IPS DF 4.7 (cell line): Measurements from ENCODE around the gene CIDEA.

ENCODE experiments used
- DNase-seq: peaks from one replicate; pipeline ENCODE4 v3.0.0-alpha.2; 2013; ENCODE audit warnings: low spot score; ENCODE audit errors: extremely low read depth

Gene CIDEA

DNA sequence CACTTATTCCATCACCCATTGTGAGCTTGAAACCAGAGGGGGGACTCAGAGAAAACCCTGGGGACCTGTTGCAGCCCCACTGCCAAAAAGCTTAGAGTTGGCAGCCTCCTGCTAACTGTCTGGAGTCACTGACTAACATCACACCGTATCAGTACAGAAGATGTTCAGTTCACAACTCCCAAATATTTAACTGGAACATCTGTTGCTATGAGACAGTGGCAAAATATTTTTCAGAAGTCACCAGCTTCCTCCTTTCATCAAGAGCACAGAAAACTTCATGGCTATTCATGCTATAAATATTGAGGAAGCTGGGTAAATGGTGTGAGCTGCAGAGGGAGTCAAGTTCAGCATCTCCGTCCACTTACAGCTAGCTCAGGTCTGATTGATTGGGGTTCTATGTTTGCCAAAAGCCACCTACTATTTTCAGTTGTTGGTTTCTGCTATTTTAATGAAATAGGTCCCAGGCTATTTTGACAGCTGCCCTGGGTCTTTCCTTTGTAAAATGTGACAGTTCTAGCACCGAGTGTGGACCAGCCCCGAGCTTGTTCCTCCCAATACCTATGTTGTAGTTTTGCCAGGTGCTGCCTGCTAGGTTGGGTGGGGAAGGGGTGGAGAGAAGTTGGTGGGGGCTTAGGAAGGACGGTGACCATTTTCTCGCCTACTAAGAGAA, 63.6 kb downstream of the CIDEA start:
- no peak for DNase-seq

DNA sequence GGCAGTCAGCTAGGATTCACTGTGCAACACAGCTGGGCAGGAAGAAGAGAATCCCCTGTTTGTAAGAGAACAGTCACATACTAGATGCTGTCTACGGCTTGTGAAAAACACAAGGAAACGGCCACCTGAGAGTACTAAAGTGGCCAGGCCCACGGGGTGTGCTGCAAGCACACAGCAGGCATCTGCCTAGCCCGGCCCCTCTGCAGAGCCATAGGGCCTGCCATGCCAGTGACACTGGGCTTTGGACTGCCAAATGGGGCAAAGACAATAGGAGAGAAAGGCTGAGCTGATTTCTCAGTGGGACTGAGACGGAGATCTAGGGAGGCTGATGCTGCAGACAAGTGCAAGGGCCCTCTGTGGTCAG, 64.2 kb downstream of the CIDEA start:
- DNase-seq = no peak

DNA sequence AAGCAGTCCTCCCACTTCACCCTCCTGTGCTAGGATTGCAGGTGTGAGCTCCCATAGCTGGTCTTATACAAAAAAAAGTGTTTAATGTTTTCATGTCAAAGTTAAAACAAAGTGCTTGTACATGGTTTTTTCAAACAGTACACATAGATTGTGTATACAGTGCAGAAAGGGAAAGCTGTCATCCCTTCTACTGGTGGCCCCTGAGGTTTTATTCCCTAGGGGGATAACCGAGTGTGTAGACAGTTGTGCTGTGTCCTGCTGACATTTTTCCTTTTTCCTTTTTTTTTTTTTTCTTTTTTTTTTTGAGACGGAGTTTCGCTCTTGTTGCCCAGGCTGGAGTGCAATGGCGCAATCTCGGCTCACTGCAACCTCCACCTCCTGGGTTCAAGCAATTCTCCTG, 64.7 kb downstream of the CIDEA start:
- DNase-seq = no peak

DNA sequence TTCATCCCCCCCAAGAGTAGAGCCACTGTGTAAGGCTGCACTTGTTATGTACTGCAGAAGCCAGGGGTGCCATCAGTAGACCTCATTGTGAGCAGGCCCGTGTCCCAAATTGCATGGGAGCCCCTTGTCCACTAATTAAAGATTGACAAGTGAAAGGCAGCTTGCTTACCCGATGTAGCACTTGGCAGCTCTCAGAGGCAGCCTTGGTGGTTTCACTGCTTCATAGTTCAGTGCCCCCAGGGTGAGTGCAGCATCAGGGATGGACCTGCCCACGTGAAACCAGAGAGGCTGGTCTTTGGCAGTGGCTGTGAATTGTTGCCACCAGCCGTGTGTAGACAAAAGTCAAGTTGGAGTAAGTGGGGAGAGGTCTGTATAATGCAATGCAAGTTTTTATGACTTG, 67.2 kb downstream of the CIDEA start:
- DNase-seq = no peak

DNA sequence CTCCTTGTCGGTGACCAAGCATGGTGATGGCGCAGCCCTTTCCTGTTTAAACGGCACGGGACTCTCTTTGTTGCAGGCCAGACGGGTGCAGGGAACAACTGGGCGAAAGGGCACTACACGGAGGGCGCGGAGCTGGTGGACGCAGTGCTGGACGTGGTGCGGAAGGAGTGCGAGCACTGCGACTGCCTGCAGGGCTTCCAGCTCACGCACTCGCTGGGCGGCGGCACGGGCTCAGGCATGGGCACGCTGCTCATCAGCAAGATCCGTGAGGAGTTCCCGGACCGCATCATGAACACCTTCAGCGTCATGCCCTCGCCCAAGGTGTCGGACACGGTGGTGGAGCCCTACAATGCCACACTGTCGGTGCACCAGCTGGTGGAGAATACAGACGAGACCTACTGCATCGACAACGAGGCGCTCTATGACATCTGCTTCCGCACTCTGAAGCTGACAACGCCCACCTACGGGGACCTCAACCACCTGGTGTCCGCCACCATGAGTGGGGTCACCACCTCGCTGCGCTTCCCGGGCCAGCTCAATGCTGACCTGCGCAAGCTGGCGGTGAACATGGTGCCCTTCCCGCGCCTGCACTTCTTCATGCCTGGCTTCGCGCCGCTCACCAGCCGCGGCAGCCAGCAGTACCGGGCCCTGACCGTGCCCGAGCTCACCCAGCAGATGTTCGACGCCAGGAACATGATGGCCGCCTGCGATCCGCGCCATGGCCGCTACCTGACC, 71.0 kb downstream of the CIDEA start:
- DNase-seq = no peak

DNA sequence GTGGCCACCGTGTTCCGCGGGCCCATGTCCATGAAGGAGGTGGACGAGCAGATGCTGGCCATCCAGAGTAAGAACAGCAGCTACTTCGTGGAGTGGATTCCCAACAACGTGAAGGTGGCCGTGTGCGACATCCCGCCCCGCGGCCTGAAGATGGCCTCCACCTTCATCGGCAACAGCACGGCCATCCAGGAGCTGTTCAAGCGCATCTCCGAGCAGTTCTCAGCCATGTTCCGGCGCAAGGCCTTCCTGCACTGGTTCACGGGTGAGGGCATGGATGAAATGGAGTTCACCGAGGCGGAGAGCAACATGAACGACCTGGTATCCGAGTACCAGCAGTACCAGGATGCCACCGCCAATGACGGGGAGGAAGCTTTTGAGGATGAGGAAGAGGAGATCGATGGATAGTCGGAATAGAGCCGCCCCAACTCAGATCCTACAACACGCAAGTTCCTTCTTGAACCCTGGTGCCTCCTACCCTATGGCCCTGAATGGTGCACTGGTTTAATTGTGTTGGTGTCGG, 71.6 kb downstream of the CIDEA start:
- no peak for DNase-seq

DNA sequence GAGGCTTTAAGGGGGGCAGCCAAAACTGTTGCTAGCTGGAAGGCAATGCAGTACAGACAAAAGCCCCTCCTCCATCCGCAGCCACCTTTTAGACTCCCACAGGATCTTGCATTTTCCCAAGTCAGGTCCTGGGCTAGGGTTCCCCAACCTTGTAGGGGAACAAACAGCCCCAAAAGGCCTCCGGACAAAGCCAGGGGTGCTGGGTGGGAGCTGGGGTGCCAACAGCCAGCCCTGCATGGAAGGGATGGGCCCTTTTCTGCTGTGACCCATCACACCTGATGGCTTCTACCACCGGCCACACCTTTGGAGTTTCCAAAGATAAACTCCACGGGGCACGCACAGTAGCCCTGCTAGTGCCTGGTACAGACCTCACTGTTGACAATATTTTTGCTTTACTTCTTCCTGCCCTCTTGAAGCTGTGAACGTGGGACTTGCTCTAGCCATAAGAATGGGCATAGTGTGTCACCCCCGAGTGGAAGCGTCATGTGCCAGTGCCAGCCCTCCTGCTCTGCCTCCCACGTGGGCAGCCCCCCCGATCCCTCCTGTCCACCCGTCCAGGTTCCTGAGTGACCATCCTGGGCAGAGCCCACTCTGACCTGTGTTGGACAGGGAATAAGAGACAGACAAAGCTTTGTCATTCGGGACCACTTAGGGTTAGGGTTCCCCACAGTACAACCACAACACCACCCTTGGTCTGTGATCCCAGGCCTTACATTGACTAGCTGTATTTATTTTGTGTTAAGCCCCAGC, 72.7 kb downstream of the CIDEA start:
- DNase-seq = no peak
